HepG2 (cell line): ENCODE results near the gene SMARCD1. TPM values are rescaled to one million over a fixed set of nuclear protein-coding genes. Genes with fewer than 3 reads are reported as not detected.

Source experiments
- CBX2 ChIP-seq, 2 experiments: fragments of 200-600 bp in 1 of 2; sonication (generic); formaldehyde crosslinking in 1 of 2; IDR thresholded peaks; 2 replicates each; pipeline versions ENCODE4 v1.7.0 to v1.8.1; 2018 to 2022; ENCODE audit warnings: low read depth in 2 of 2, low read length in 1 of 2, mild to moderate bottlenecking in 1 of 2, missing genetic modification reagents in 1 of 2
- CEBPB ChIP-seq: IDR thresholded peaks from 2 replicates; pipeline ENCODE4 v1.6.1; 2011; ENCODE audit warnings: low read depth, low read length, improper control_type of control experiment, borderline replicate concordance
- CEBPG ChIP-seq: IDR thresholded peaks from 2 replicates; pipeline ENCODE4 v1.6.1; 2016
- GATAD1 ChIP-seq: IDR thresholded peaks from 2 replicates; pipeline ENCODE4 v1.6.1; 2016; ENCODE audit warnings: missing genetic modification reagents, missing compliant biosample characterization
- GTF3A ChIP-seq: sonication (generic); formaldehyde crosslinking; conservative IDR thresholded peaks from 2 replicates; pipeline ENCODE4 v1.4.0; 2020; ENCODE audit warnings: mild to moderate bottlenecking, missing genetic modification reagents
- JARID2 ChIP-seq: sonication (generic); formaldehyde crosslinking; IDR thresholded peaks from 2 replicates; pipeline ENCODE4 v1.8.1; 2023; ENCODE audit warnings: missing genetic modification reagents, inconsistent platforms; ENCODE audit not compliant: insufficient replicate concordance
- NFE2L2 ChIP-seq: fragments of 150-350 bp; IDR thresholded peaks from 2 replicates; pipeline ENCODE4 v1.6.1; 2014; ENCODE audit warnings: low read length
- NFYB ChIP-seq: sonication (generic); formaldehyde crosslinking; IDR thresholded peaks from 2 replicates; pipeline ENCODE4 v1.4.0; 2020; ENCODE audit warnings: missing genetic modification reagents
- NRL ChIP-seq: sonication (generic); formaldehyde crosslinking; IDR thresholded peaks from 2 replicates; pipeline ENCODE4 v1.5.0; 2020; ENCODE audit warnings: missing genetic modification reagents, mild to moderate bottlenecking, moderate library complexity, borderline replicate concordance
- ONECUT2 ChIP-seq: sonication (generic); formaldehyde crosslinking; IDR thresholded peaks from 2 replicates; pipeline ENCODE4 v1.4.0; 2020; ENCODE audit warnings: missing genetic modification reagents
- PRDM15 ChIP-seq: sonication (generic); formaldehyde crosslinking; IDR thresholded peaks from 2 replicates; pipeline ENCODE4 v1.4.0; 2020; ENCODE audit warnings: missing genetic modification reagents
- RAD21 ChIP-seq: fragments of 450-650 bp; formaldehyde crosslinking; IDR thresholded peaks from 2 replicates; pipeline ENCODE4 v1.5.0; 2020; ENCODE audit warnings: mild to moderate bottlenecking
- RBFOX2 ChIP-seq: fragments of 200-400 bp; formaldehyde crosslinking; IDR thresholded peaks from 2 replicates; pipeline ENCODE4 v1.6.1; 2017; ENCODE audit warnings: low read depth, mild to moderate bottlenecking, low read length
- TEAD2 ChIP-seq: sonication (generic); formaldehyde crosslinking; IDR thresholded peaks from 2 replicates; pipeline ENCODE4 v1.9.0; 2021; ENCODE audit warnings: missing genetic modification reagents
- ZNF276 ChIP-seq: sonication (generic); formaldehyde crosslinking; IDR thresholded peaks from 2 replicates; pipeline ENCODE4 v1.4.0; 2020; ENCODE audit warnings: mild to moderate bottlenecking, low read depth, missing genetic modification reagents
- ZNF512 ChIP-seq: sonication (generic); formaldehyde crosslinking; IDR thresholded peaks from 2 replicates; pipeline ENCODE4 v1.4.0; 2020; ENCODE audit warnings: mild to moderate bottlenecking, missing genetic modification reagents
- ZNF607 ChIP-seq: sonication (generic); formaldehyde crosslinking; IDR thresholded peaks from 2 replicates; pipeline ENCODE4 v1.5.1; 2020; ENCODE audit warnings: missing genetic modification reagents, mild to moderate bottlenecking, borderline replicate concordance
- ZNF639 ChIP-seq: conservative IDR thresholded peaks from 2 replicates; pipeline ENCODE4 v1.6.1; 2018; ENCODE audit warnings: missing genetic modification reagents
- ZNF780A ChIP-seq: sonication (generic); formaldehyde crosslinking; IDR thresholded peaks from 2 replicates; pipeline ENCODE4 v1.8.0; 2022; ENCODE audit warnings: mild to moderate bottlenecking, missing genetic modification reagents, moderate library complexity
- ZNF781 ChIP-seq: sonication (generic); formaldehyde crosslinking; IDR thresholded peaks from 2 replicates; pipeline ENCODE4 v1.5.1; 2020; ENCODE audit warnings: borderline replicate concordance, mild to moderate bottlenecking, missing genetic modification reagents; ENCODE audit errors: not compliant biosample characterization
- ZSCAN12 ChIP-seq: sonication (generic); formaldehyde crosslinking; IDR thresholded peaks from 2 replicates; pipeline ENCODE4 v1.9.0; 2021; ENCODE audit warnings: mild to moderate bottlenecking, missing genetic modification reagents
- polyA plus RNA-seq, 8 experiments: library from polyadenylated mRNA; depleted of rRNA in 3 of 8; stranded (reverse) in 7 of 8; unstranded in 1 of 8; fragments of >200 nt; fragmentation: Illumina TruSeq in 4 of 8; extraction: Trizol in 4 of 8; gene quantifications; 2 replicates each; pipeline versions ENCODE4 v1.2.1 to v1.2.3, GENCODE V29; 2011 to 2016; ENCODE audit warnings: low read depth in 4 of 8, missing spikeins in 1 of 8, mixed read lengths in 1 of 8; ENCODE audit not compliant: insufficient read depth in 1 of 8
- total RNA-seq, 5 experiments: library from RNA; depleted of rRNA; stranded (reverse); fragments of >200 nt; fragmentation: Illumina TruSeq; extraction: Trizol; gene quantifications; 2 replicates each; pipeline ENCODE4 v1.2.3, GENCODE V29; 2016; ENCODE audit warnings: low read depth in 1 of 5

SMARCD1 gene
- total and polyA plus RNA-seq, 2 of the 13 experiments (the other 11 are each of a cell fraction or from before 2014, with no cell fraction given): 51.7 to 54.6 TPM

- TF ChIP-seq CBX2 (IDR thresholded peaks at IDR 0.05; ENCODE audit: low read depth, low read length) (no peak), CBX2 (CRISPR knock-in tag; IDR thresholded peaks at IDR 0.05; ENCODE audit: low read depth) (no peak), ONECUT2 (CRISPR knock-in tag) (no peak), JARID2 (CRISPR knock-in tag) (no peak), ZNF781 (CRISPR knock-in tag) (no peak), NRL (CRISPR knock-in tag) (no peak), RBFOX2 (peak; percentile 36; the same call in 1 of the 2 replicates), CEBPB (peak; percentile 65), ZNF607 (CRISPR knock-in tag) (0 out of 2 replicates have a peak, but pooled peaks have one; percentile 26), ZNF639 (no peak), NFYB (CRISPR knock-in tag) (no peak), PRDM15 (no peak), ZNF780A (no peak), RAD21 (CRISPR knock-in tag) (peak; percentile 38; the same call in 1 of the 2 replicates), ZSCAN12 (no peak), CEBPG (CRISPR knock-in tag) (peak; percentile 25; the same call in 1 of the 2 replicates), NFE2L2 (no peak), TEAD2 (CRISPR knock-in tag) (no peak), ZNF276 (CRISPR knock-in tag) (no peak), GATAD1 (no peak), ZNF512 (CRISPR knock-in tag) (no peak), GTF3A (no peak)
Observed at GRCh38 chr12:50088577-50089335, 3.6 kb downstream of the SMARCD1 start (continued).
